ENCODE results near the gene FGD5. TPM values are rescaled to one million over a fixed set of nuclear protein-coding genes. Genes with fewer than 3 reads are reported as not detected.

The FGD5 gene
- total and polyA plus RNA-seq, 2 donors from 2014 or later: 18.7 to 40.1 TPM

DNA sequence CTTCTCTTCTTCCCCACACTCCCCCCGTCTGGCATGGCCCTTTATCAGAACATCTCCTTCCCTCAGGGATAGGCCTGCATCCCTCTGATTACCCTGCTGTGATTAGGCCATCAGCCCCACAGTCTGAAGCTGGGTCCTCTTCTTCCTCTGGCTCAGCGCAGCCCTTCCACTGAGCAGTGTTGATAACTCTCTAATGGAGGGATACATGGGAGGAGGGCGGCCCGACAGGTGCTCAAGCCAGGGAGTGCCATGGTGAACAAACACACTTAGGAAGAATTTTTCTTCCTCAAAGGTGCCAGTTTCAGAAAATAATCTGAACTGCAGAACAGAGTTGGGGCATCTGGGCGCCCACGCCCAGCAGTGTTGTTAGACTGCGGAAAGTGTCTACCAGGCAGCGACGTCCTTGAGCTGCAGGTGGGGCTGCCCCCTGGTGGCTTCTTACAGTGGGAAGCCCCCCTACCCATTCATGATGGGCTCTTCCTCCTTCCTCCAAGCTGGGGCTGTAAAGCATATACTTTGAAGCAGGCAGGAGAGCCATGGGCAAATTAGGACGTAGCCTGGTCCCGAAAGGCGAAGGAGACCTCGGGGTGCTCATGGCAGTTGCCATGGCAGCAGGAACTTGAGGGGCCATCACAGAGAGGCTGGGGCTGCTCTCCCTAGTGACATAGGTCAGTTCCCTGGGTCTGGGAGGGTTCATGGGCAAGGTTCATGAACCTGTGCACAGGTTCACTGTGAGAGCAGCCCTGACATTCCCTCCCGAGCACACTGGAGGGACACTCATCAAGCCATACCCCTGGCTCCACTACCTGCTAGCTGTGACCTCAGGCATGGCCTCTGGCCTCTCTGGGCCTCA, 95.4 kb downstream of the FGD5 start:
- H3K36me3 ChIP-seq (ENCODE audit: control insufficient read depth in 2 of 3, insufficient read depth in 3 of 3, low read length in 3 of 3): peaks cover 0 to 11% (median 2%) of the 10 kb centered on the region in 3 donors
- no peak overlapping the region for H3K27ac ChIP-seq (ENCODE audit: low read depth in 2 of 2, low read length in 2 of 2)
- H3K4me3 ChIP-seq (ENCODE audit: low read length in 3 of 3): no peak overlapping the region
- FAIRE-seq (no peak), DNase-seq (peak in 2 of 5 donors; percentile 37 to 59)
- TF ChIP-seq, protein P1, sequence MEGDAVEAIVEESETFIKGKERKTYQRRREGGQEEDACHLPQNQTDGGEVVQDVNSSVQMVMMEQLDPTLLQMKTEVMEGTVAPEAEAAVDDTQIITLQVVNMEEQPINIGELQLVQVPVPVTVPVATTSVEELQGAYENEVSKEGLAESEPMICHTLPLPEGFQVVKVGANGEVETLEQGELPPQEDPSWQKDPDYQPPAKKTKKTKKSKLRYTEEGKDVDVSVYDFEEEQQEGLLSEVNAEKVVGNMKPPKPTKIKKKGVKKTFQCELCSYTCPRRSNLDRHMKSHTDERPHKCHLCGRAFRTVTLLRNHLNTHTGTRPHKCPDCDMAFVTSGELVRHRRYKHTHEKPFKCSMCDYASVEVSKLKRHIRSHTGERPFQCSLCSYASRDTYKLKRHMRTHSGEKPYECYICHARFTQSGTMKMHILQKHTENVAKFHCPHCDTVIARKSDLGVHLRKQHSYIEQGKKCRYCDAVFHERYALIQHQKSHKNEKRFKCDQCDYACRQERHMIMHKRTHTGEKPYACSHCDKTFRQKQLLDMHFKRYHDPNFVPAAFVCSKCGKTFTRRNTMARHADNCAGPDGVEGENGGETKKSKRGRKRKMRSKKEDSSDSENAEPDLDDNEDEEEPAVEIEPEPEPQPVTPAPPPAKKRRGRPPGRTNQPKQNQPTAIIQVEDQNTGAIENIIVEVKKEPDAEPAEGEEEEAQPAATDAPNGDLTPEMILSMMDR (IDR thresholded peaks at IDR 0.05; ENCODE audit: borderline replicate concordance, extremely low read depth, insufficient read depth): no peak
- H3K27me3 ChIP-seq (ENCODE audit: control insufficient read depth, insufficient read depth, low read length): no peaks in the 10 kb centered on the region
- H3K9ac ChIP-seq (ENCODE audit: low read length in 3 of 3): no peak overlapping the region
- H3K4me1 ChIP-seq (ENCODE audit: control insufficient read depth in 2 of 3, insufficient read depth in 2 of 3, low read depth in 1 of 3, low read length in 3 of 3): no peaks in the 10 kb centered on the region
- intact Hi-C loops (cut with DNase I): loop anchor here (10.0 kb wide), 1 partner anchor 119 kb away; no protein-coding TSS in a partner anchor
- no peaks in the 10 kb centered on the region for H3K9me3 ChIP-seq (ENCODE audit: control insufficient read depth in 2 of 3, insufficient read depth in 1 of 3, low read length in 3 of 3)

DNA sequence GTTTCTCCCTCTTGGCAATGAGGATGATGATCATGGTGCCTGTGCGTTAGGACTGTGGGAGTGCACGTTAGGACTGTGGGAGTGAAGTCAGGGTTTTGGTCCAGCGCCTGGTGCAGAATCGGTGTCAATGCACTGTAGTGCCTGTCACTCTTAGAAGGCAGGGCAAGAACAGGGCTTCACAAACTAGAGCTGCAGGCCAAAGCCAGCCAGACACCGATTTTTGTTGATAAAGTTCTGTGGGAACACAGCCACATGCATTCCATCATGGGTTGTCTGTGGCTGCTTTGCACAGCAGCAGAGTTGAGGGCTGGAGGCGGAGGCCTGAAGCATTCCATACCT, 96.0 kb downstream of the FGD5 start:
- Histone ChIP-seq H3K27ac (ENCODE audit: low read depth in 2 of 2, low read length in 2 of 2) (no peak overlapping the region), H3K4me1 (ENCODE audit: control insufficient read depth in 2 of 3, insufficient read depth in 2 of 3, low read depth in 1 of 3, low read length in 3 of 3) (no peaks in the 10 kb centered on the region), H3K9me3 (ENCODE audit: control insufficient read depth in 2 of 3, insufficient read depth in 1 of 3, low read length in 3 of 3) (no peaks in the 10 kb centered on the region), H3K27me3 (ENCODE audit: control insufficient read depth, insufficient read depth, low read length) (no peaks in the 10 kb centered on the region), H3K36me3 (ENCODE audit: control insufficient read depth in 2 of 3, insufficient read depth in 3 of 3, low read length in 3 of 3) (peaks cover 0 to 11% (median 2%) of the 10 kb centered on the region in 3 donors), H3K9ac (ENCODE audit: low read length in 3 of 3) (no peak overlapping the region), H3K4me3 (ENCODE audit: low read length in 3 of 3) (no peak overlapping the region)
- TF ChIP-seq, protein P1 (IDR thresholded peaks at IDR 0.05; ENCODE audit: borderline replicate concordance, extremely low read depth, insufficient read depth): no peak
- intact Hi-C loops (cut with DNase I): loop anchor here (10.0 kb wide), 1 partner anchor 120 kb away; no protein-coding TSS in a partner anchor
- no peak for FAIRE-seq
- DNase-seq: no peak

DNA sequence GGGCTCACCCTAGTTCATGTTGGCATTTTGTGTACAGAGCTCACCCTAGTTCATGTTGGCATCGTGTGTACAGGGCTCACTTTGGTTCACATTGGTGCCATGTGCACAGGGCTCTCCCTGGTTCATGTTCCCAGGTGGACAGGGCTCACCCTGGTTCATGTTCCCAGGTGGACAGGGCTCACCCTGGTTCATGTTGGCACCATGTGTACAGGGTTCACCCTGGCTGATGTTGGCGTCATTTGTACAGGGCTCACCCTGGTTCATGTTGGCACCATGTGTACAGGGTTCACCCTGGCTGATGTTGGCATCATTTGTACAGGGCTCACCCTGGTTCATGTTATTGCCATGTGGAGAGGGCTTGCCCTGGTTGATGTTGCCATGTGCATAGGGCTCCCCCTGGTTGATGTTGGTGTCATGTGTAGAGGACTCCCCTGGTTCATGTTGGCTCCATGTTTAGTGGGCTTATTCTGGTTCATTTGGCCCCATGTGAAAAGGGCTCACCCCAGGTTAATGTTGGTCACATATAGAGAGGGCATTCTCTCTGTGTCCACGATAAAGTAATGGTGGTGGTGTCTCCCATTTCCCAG, 97.0 kb downstream of the FGD5 start:
- Histone ChIP-seq H3K4me3 (ENCODE audit: low read length in 3 of 3) (no peak overlapping the region), H3K36me3 (ENCODE audit: control insufficient read depth in 2 of 3, insufficient read depth in 3 of 3, low read length in 3 of 3) (peaks cover 0 to 6% (median 2%) of the 10 kb centered on the region in 3 donors), H3K27me3 (ENCODE audit: control insufficient read depth, insufficient read depth, low read length) (no peaks in the 10 kb centered on the region), H3K27ac (ENCODE audit: low read depth in 2 of 2, low read length in 2 of 2) (no peak overlapping the region), H3K9ac (ENCODE audit: low read length in 3 of 3) (no peak overlapping the region), H3K4me1 (ENCODE audit: control insufficient read depth in 2 of 3, insufficient read depth in 2 of 3, low read depth in 1 of 3, low read length in 3 of 3) (peaks cover 0 to under 1% (median 0%) of the 10 kb centered on the region in 3 donors), H3K9me3 (ENCODE audit: control insufficient read depth in 2 of 3, insufficient read depth in 1 of 3, low read length in 3 of 3) (no peaks in the 10 kb centered on the region)
- intact Hi-C loops (cut with DNase I): loop anchor here (10.0 kb wide), 1 partner anchor 121 kb away; no protein-coding TSS in a partner anchor
- DNase-seq: no peak
- TF ChIP-seq, protein P1 (IDR thresholded peaks at IDR 0.05; ENCODE audit: borderline replicate concordance, extremely low read depth, insufficient read depth): peak; percentile 5
- no peak for FAIRE-seq

Measured in kidney (tissue), 14 donors.